IPS-20b (cell line): ENCODE measurements around the gene WWOX.
A peak's percentile ranks its signal among the peaks of the same experiment; 100 is the strongest.

Experiments used
- H3K27ac ChIP-seq: one replicate; pipeline ENCODE4 v1.5.1; 2013; ENCODE audit warnings: low read length
- H3K27me3 ChIP-seq: 2 replicates; pipeline ENCODE4 v1.6.1; 2013; ENCODE audit warnings: mild to moderate bottlenecking, low read length, inconsistent platforms; ENCODE audit not compliant: insufficient read depth
- H3K36me3 ChIP-seq: 2 replicates; pipeline ENCODE4 v1.6.1; 2013; ENCODE audit warnings: low read depth, mild to moderate bottlenecking, inconsistent platforms, low read length, moderate library complexity; ENCODE audit not compliant: insufficient read depth
- H3K4me1 ChIP-seq: 2 replicates; pipeline ENCODE4 v1.6.1; 2013; ENCODE audit warnings: mild to moderate bottlenecking, control low read depth, inconsistent platforms, low read length, moderate library complexity; ENCODE audit not compliant: insufficient read depth
- H3K4me3 ChIP-seq: 2 replicates; pipeline ENCODE4 v1.5.1; 2013; ENCODE audit warnings: mild to moderate bottlenecking, low read length, inconsistent platforms
- H3K9ac ChIP-seq: 2 replicates; pipeline ENCODE4 v1.6.1; 2013; ENCODE audit warnings: low read depth, mild to moderate bottlenecking, inconsistent platforms, low read length, moderate library complexity
- H3K9me3 ChIP-seq: 2 replicates; pipeline ENCODE4 v1.6.1; 2013; ENCODE audit warnings: mild to moderate bottlenecking, low read depth, low read length, inconsistent platforms; ENCODE audit not compliant: insufficient read depth

WWOX gene

GRCh38 chr16:78091419-78091818, 8.0 kb upstream of the WWOX start:
- Histone ChIP-seq H3K36me3 (no peaks in the 10 kb centered on the region), H3K27ac (no peak overlapping the region), H3K9ac (no peak overlapping the region), H3K4me1 (no peaks in the 10 kb centered on the region), H3K4me3 (no peak overlapping the region), H3K9me3 (no peaks in the 10 kb centered on the region), H3K27me3 (peaks cover 2% of the 10 kb centered on the region; the same call in 1 of the 2 replicates)

- Histone ChIP-seq H3K36me3 (no peaks in the 10 kb centered on the region), H3K4me1 (no peaks in the 10 kb centered on the region), H3K9me3 (no peaks in the 10 kb centered on the region), H3K27me3 (peaks cover 8% of the 10 kb centered on the region; the same call in 1 of the 2 replicates), H3K9ac (no peak overlapping the region), H3K27ac (no peak overlapping the region), H3K4me3 (no peak overlapping the region)
Observed at GRCh38 chr16:78092758-78093157, 6.7 kb upstream of the WWOX start.

- no peaks in the 10 kb centered on the region for H3K4me1 ChIP-seq
- no peak overlapping the region for H3K27ac ChIP-seq
- no peaks in the 10 kb centered on the region for H3K9me3 ChIP-seq
- H3K36me3 ChIP-seq, result no peaks in the 10 kb centered on the region
- H3K27me3 ChIP-seq, result peaks cover 8% of the 10 kb centered on the region; the same call in 1 of the 2 replicates
- no peak overlapping the region for H3K9ac ChIP-seq
- no peak overlapping the region for H3K4me3 ChIP-seq
Observed at GRCh38 chr16:78094166-78094565, 5.3 kb upstream of the WWOX start.

- Histone ChIP-seq H3K4me1 (no peaks in the 10 kb centered on the region), H3K9ac (no peak overlapping the region), H3K27me3 (peaks cover 8% of the 10 kb centered on the region; the same call in 1 of the 2 replicates), H3K4me3 (no peak overlapping the region), H3K27ac (no peak overlapping the region), H3K9me3 (no peaks in the 10 kb centered on the region), H3K36me3 (no peaks in the 10 kb centered on the region)
Observed at GRCh38 chr16:78094998-78095397, 4.5 kb upstream of the WWOX start.

- no peak overlapping the region for H3K27ac ChIP-seq
- no peak overlapping the region for H3K9ac ChIP-seq
Observed at GRCh38 chr16:78096386-78096785, 3.1 kb upstream of the WWOX start.

GRCh38 chr16:78097548-78097947, 1.9 kb upstream of the WWOX start:
- Histone ChIP-seq H3K36me3 (0 out of 2 replicates have a peak, but pooled peaks cover 3% of the 10 kb centered on the region), H3K27ac (no peak overlapping the region), H3K9ac (no peak overlapping the region), H3K9me3 (no peaks in the 10 kb centered on the region), H3K27me3 (peaks cover 8% of the 10 kb centered on the region; the same call in 1 of the 2 replicates), H3K4me1 (no peaks in the 10 kb centered on the region; the same call in 1 of the 2 replicates), H3K4me3 (no peak overlapping the region)

More at GRCh38 chr16:78096386-78096785, 3.1 kb upstream of the WWOX start:
- no peaks in the 10 kb centered on the region for H3K9me3 ChIP-seq
- H3K4me1 ChIP-seq, result no peaks in the 10 kb centered on the region
- H3K4me3 ChIP-seq, result no peak overlapping the region
- peaks cover 8% of the 10 kb centered on the region; the same call in 1 of the 2 replicates for H3K27me3 ChIP-seq
- H3K36me3 ChIP-seq, result no peaks in the 10 kb centered on the region

- Histone ChIP-seq H3K4me3 (no peak overlapping the region), H3K9ac (no peak overlapping the region), H3K36me3 (0 out of 2 replicates have a peak, but pooled peaks cover 3% of the 10 kb centered on the region), H3K27me3 (peaks cover 8% of the 10 kb centered on the region; the same call in 1 of the 2 replicates), H3K4me1 (no peaks in the 10 kb centered on the region; the same call in 1 of the 2 replicates), H3K9me3 (no peaks in the 10 kb centered on the region), H3K27ac (no peak overlapping the region)
Observed at GRCh38 chr16:78098087-78098486, 1.4 kb upstream of the WWOX start.

- Histone ChIP-seq H3K9ac (peak overlapping the region; percentile 19; the same call in 1 of the 2 replicates), H3K4me1 (no peaks in the 10 kb centered on the region; the same call in 1 of the 2 replicates), H3K36me3 (0 out of 2 replicates have a peak, but pooled peaks cover 3% of the 10 kb centered on the region), H3K4me3 (peak overlapping the region; percentile 88), H3K27ac (no peak overlapping the region), H3K27me3 (peaks cover 8% of the 10 kb centered on the region; the same call in 1 of the 2 replicates), H3K9me3 (no peaks in the 10 kb centered on the region)
Observed at GRCh38 chr16:78098595-78099270, 721 bp upstream of the WWOX start.

GRCh38 chr16:78100112-78100467, 636 bp downstream of the WWOX start:
- H3K36me3 ChIP-seq, result 0 out of 2 replicates have a peak, but pooled peaks cover 3% of the 10 kb centered on the region
- no peaks in the 10 kb centered on the region for H3K9me3 ChIP-seq
- no peak overlapping the region for H3K27ac ChIP-seq
- peak overlapping the region; percentile 57; the same call in 1 of the 2 replicates for H3K9ac ChIP-seq
- no peaks in the 10 kb centered on the region; the same call in 1 of the 2 replicates for H3K4me1 ChIP-seq
- H3K4me3 ChIP-seq, result peak overlapping the region; percentile 88
- peaks cover 8% of the 10 kb centered on the region; the same call in 1 of the 2 replicates for H3K27me3 ChIP-seq

GRCh38 chr16:78102122-78102660, 2.7 kb downstream of the WWOX start:
- Histone ChIP-seq H3K9ac (no peak overlapping the region), H3K4me1 (no peaks in the 10 kb centered on the region; the same call in 1 of the 2 replicates), H3K9me3 (no peaks in the 10 kb centered on the region), H3K36me3 (0 out of 2 replicates have a peak, but pooled peaks cover 3% of the 10 kb centered on the region), H3K4me3 (no peak overlapping the region), H3K27ac (no peak overlapping the region), H3K27me3 (no peaks in the 10 kb centered on the region)

GRCh38 chr16:78102865-78103264, 3.4 kb downstream of the WWOX start:
- Histone ChIP-seq H3K4me3 (no peak overlapping the region), H3K36me3 (0 out of 2 replicates have a peak, but pooled peaks cover 3% of the 10 kb centered on the region), H3K27ac (no peak overlapping the region), H3K9me3 (no peaks in the 10 kb centered on the region), H3K4me1 (no peaks in the 10 kb centered on the region; the same call in 1 of the 2 replicates), H3K9ac (no peak overlapping the region), H3K27me3 (no peaks in the 10 kb centered on the region)

- no peaks in the 10 kb centered on the region for H3K9me3 ChIP-seq
- no peaks in the 10 kb centered on the region for H3K27me3 ChIP-seq
- peaks cover 16% of the 10 kb centered on the region; the same call in 1 of the 2 replicates for H3K36me3 ChIP-seq
- no peak overlapping the region for H3K4me3 ChIP-seq
- H3K4me1 ChIP-seq, result no peaks in the 10 kb centered on the region; the same call in 1 of the 2 replicates
- no peak overlapping the region for H3K9ac ChIP-seq
- H3K27ac ChIP-seq, result no peak overlapping the region
Observed at GRCh38 chr16:78105517-78105916, 6.1 kb downstream of the WWOX start.
